Activated CD4-positive, alpha-beta T cell treated with anti-CD3 and anti-CD28 coated beads for 4 hours (primary cell): ENCODE results near the gene PLA2G2C.

Experiments used
- DNase-seq, 2 donors: peaks; one replicate each; pipeline ENCODE4 v3.0.0-alpha.2; 2020

Gene PLA2G2C

GRCh38 chr1:20126041-20126805 is 60.1 kb downstream of the PLA2G2C start:
- no peak for DNase-seq

GRCh38 chr1:20125100-20125499 is 61.2 kb downstream of the PLA2G2C start:
- DNase-seq, result no peak

GRCh38 chr1:20124456-20125057 is 61.8 kb downstream of the PLA2G2C start:
- DNase-seq, result no peak

GRCh38 chr1:20123722-20124455 is 62.4 kb downstream of the PLA2G2C start:
- no peak for DNase-seq

GRCh38 chr1:20120796-20121195 is 65.5 kb downstream of the PLA2G2C start:
- no peak for DNase-seq

GRCh38 chr1:20119347-20119746 is 67.0 kb downstream of the PLA2G2C start, which contains the start of gene PLA2G2D:
PLA2G2D (minus strand) TSS chr1:20119536; CDS start chr1:20119498, 38 bp downstream.
- no peak for DNase-seq

- no peak for DNase-seq
Measured at GRCh38 chr1:20117236-20117635, 69.1 kb downstream of the PLA2G2C start.

GRCh38 chr1:20115916-20116315 is 70.4 kb downstream of the PLA2G2C start:
- DNase-seq, result no peak

GRCh38 chr1:20115479-20115878 is 70.8 kb downstream of the PLA2G2C start:
- DNase-seq, result no peak

GRCh38 chr1:20114021-20114648 is 72.2 kb downstream of the PLA2G2C start:
- no peak for DNase-seq
